Fibroblast of upper back skin (primary cell): ENCODE data around the gene SPAAR.
"Not testable (repeated sequence)": the region's sequence is repeated elsewhere in the genome, so short reads cannot be mapped to it uniquely, and the experiment has no call there.

ENCODE experiments used
- DNase-seq: peaks from one replicate; pipeline ENCODE4 v3.0.0-alpha.2; 2013

Gene SPAAR, protein sequence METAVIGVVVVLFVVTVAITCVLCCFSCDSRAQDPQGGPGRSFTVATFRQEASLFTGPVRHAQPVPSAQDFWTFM

DNA sequence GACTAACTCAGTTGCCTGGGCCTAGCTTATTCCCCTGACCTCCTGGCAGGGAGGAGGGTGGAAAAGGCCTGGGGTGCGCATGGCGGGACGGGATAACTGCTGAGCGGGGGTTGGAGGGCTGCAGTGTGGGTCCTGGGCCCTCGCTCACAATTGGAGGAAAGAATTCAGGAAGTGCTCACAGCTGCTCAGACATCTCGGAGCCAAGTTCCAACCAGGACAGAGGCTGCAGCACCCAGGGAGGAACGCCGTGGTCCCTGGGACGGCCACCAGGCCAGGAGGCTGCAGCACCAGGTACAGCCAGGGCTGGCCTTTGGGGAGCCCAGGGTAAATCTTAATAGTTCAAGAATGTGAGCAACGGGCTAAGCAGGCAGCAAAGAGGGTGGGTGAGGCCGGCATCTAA is at the start of gene SPAAR:
Gene SPAAR (plus strand): TSS at position 217 of the 400 bp plus-strand sequence. CDS start 974 bp downstream, outside the sequence.
- DNase-seq, result no peak

DNA sequence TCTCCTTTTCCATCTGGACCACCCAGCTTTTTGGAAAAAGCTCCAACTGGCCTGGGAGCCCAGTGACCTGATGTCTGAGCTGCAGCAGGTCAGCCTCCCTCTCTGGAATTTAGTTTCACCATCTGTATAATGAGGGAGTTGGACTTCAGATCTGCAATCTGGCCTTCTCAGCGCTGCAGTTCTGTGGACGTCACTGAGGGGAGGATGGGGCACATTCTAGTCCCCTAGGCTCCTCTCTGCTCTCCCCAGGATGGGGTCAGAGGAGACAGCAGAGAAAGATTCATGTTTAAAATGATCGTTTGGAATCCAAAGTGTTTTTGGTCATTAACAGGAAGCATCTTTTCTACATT is 49.3 kb upstream of the SPAAR start:
- DNase-seq, result no peak

DNA sequence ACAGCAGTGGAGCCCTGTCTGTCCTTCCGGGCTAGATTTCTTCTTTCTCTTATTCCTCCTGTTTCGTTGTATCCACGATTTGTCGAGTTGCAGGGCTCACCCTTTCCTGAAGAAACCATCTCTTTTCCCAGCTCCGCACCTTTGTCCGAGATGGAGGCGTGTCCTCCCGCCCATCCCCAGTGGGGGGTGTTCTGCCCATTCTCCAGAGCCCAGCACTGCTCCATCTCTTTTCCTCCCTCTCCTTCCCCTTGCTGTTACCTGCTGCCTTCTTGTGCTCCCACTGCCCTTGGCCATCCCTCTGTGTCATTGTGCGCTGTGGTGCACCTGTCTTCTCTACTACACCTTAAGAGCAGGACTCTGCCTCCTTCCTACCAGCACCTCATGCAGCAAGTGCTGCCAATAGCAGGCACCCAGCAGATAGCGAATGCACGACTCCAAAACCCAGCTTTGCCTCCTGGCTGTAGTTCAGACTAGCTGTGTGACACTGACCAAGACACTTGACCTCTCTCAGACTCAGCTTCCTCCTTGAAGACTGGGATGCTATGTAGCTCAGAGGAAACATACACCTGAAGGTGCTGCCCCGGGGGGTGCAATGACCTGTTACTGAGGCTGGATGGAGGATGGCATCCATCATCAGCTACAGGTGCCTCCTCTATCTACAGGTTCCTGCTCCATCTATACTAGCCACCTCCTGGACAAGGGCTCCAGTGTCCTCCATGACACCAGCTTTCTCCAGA is 48.0 kb upstream of the SPAAR start:
- no peak for DNase-seq

DNA sequence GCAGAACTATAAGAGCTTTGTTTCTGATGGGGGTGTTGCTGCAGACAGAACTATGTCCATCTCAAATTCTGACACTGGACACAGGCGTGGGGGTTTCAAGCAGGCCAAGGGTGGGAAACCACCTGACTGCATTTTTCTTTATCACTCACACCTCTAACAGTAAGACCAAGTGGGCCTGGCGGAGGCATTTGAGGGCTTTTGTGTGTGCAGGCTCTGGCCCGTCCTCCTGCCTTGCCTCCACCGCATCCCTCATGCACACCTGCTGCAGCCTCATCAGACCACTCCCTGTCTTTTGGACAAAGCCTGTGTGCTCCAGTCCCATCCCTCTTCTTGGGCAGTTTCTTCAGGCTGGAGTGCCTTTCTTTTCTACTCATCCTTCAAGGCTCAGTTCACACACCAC is 47.0 kb upstream of the SPAAR start:
- no peak for DNase-seq

DNA sequence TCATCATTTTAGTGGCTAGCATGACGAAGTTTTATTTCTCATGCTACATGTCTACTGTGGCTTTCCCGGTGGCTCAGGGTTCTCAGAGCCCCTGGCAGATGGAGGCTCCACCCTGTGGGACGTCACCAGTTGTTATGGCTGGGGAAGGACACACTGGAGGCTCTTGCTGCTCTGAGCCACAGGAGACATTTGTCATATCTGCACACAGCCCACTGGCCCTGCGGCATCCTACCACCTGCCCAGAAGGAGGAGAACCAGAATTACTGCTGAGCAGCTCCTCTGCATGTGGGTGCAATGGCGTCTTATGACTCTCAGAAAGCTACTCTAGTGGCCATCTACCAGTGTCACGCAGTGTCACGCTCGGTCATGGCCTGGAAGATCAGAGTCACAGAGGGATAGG is 45.7 kb upstream of the SPAAR start:
- DNase-seq, result no peak

DNA sequence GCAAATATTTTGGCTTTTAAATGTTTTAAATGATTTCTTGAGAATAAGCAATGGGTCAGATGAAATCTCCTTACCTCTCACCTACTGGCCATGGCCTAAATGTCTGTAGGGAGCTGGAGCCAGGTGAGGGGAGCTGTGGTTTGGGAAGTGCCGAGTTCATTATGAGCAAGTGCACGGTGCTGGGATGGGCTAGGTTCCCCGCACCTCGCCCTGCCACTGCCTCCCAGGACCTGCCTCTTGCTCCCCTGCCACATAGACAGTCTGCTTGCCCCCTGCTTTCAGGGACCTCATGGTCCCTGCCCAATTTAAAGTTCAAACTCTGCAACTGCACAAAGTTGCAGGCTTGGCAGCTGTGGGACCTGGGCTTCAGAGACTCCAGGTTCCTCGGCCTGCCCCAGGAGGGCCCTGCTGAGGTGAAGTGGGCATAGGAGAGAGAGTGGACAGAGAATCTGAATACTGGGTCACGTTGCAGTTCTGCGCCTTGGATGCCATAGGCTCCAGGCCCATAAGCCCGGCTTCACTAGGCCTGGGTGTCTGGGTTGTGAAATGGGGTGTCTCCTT is 44.5 kb upstream of the SPAAR start:
- no peak for DNase-seq

DNA sequence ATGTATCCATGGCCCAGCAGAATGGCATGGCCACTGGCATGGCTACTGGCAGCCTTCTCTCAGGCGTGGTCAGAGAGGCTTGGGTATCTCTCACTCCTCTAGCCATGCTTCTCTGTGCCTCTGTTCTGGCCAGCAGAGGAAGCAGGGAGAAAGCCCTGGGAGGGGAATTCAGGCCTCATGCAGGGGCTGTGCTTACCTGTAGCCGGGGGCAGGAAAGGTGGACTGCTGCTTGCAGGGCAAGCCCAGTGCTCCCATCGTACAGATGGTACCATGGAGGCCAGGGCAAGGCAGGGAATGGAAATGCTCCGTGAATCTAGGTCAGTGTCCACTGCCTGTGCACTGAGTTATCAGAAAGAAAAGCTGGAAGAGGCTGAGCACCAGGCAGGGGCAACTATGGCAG is 41.8 kb upstream of the SPAAR start:
- DNase-seq, result no peak

DNA sequence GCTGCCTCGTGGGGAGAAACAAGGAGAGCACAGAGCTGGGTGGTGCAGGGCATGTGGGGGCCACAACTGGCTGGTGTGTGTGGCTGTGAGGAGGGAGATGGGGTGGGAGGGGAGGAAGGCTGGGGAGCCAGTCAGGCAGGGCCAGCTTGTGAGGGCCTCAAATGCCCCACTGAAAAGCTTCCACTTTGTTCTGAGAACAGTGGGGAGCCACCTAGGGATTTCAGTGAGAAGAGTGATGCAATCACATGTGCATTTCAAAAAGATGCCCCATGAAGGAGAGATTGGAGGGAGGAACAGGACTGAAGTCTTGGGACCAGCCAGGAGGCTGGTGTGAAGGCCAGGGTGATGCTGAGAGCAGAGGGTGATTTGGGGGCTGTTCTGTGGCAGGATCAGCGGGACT is 40.4 kb upstream of the SPAAR start:
- no peak for DNase-seq

DNA sequence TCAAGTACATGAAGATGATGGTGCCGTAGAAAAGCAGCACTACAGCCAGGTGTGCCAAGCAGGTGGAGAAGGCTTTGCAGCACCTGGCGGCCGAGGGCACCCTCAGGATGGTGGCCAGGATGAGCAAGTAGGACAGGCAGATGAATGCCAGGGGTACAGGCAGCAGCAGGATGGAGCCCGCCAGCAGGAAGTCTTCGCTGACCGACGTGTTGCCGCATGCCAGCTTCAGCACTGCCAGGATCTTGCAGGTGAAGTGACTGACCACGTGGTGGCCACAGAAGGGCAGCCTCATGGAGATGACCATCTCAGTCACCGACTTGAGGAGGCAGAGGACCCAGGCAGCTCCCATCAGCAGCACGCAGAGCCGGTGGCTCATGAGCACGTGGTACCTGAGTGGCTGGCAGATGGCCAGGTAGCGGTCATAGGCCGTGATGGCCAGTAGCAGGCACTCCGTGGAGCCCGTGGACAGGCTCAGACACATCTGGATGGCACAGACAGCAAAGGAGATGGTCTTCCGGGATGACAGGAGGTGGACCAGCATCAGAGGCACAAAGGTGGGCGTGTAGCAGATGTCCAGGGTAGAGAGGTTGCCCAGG is 39.6 kb upstream of the SPAAR start:
- DNase-seq, result no peak

DNA sequence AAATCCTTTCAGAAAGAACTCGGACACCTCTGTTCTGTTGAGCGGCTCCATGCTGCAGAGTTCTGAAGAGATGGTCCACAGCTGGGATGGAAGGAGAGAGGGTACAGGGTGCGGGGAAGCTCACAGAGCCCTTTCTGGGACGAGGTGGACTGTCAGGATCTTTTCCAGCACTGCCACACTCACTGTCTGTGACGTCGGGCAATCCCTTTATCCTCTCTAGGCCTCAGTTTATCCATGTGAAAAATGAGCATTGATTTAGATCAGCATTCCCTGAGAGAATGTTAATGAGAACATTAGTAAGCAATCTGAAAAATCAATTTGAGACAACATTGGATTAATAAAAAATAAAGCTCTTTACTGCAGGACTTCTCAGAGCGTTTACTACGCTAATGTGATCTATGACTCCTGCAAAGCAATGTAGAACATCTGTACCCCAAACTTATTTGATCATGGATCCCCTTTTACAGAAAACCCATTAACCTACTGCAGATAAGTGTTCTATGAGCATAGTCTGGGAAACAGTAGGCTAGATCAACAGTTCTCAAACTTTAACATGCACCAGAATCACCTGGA is 38.9 kb upstream of the SPAAR start, which contains the start of gene OR13J1:
Gene OR13J1 (minus strand): TSS at position 51 of the 573 bp plus-strand sequence. CDS start 0 bp downstream, at position 51.
- DNase-seq, result no peak

DNA sequence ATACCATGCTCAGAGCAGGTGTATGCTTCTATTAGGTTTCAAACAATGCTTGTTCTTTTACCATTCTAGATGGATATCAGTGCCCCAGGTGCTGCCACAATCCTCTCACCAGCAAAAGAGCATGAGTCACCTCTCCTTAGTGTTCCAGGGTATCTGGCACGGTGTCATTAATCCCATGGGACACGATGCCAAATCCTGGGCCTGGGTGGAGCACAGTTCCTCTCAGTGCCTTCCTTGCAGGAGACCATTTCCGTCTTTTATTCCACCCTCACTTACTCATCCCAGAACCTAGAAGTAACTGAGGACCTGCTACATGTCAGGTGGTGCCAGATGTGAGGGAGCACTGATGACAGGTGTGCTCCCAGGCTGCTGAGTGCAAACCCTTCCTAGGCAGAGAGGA is 37.7 kb upstream of the SPAAR start:
- no peak for DNase-seq

DNA sequence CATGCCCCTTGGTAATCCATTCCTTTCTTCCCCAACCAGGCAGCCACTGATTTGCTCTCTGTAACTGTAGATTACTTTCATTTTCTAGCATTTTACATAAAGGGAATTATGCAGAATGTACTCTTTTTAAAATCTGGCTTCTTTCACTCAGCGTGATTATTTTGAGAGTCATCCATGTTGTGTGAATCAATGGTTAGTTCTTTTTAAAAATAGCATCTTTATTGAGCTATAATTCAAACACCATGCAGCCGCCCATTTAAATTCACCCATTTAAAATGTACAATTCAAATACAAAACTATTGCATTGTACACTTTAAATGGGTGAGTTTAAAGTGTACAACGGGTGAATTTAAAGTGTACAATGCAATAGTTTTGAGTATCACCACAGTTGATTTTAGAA is 36.8 kb upstream of the SPAAR start:
- no peak for DNase-seq

DNA sequence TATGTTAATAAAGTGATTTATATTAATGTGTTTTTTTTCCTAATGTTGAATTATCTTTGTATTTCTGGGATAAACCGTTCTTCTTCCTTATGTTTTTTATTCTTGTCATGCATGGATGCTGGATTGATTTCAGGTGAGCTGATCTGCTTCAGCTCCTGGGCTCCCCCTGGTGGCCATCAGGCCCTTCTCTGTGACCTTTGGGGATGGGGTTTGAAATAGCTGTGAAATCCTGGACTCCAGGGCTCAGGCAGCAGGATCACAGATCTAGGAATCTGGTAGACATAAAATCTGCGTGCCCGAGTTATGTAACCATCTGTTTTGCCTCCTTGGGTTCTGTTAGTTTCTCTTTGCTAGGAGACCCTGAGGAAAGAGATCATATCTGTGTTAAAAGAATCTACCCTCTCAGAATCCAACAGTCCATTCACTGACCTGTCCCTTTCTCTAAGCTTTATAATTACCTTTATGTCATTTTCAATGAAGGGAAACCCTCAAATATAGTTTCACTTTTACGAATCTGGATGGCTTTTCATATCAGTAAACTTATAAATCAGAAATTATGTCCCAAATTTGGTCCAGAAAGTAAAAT is 26.9 kb upstream of the SPAAR start:
- peak; percentile 78 for DNase-seq

DNA sequence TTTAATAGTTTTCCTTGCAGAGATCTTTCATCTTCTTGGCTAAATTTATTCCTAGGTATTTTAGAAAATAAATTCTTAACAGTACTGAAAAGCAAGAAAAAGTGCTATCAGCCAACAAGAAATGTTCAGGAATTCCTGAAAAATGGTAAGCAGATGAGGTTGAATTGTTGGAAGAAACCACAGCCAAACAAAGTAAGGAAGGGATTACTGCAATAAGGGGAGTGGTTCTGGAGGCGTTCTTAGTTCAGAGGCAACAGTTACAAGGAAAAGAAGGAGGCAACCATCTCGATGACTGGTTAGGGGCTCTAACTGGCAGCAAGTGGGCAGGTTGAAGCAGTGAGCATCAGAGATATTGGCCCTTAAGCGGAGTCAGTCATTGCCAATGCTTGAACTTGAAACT is 26.3 kb upstream of the SPAAR start:
- peak; percentile 37 for DNase-seq

DNA sequence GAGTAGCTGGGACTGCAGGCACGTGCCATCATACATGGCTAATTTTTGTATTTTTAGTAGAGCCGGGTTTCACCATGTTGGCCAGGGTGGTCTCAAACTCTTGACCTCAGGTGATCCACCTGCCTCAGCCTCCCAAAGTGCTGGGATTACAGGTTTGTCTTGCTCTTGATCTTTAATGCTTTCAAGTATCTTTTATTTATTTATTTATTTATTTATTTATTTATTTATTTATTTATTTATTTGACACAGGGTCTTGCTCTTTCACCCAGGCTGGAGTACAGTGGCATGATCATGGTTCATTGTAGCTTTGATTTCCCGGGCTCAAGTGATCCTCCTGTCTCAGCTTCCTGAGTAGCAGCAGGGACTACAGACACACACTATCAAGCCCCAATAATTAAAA is 24.4 kb upstream of the SPAAR start:
- not testable (repeated sequence) for DNase-seq

DNA sequence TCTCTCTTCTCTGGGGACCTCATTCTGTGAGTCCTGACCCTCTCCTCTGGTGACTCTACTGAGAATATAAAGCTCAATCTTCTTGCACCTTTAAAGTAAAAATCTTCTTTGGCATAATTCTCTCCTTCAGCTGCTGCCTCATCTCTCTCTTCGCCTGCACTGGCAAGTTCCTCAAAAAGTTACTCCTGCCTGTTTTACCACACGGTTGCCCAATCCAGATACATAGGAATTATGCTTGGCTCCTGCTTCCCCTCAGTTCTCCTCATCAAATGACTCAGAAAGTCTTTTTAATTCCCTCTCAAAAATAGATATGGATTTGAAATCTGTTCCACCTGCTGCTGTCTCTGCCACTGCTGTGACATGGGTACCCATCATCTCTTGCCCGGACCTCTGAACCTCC is 17.6 kb upstream of the SPAAR start:
- DNase-seq, result no peak

DNA sequence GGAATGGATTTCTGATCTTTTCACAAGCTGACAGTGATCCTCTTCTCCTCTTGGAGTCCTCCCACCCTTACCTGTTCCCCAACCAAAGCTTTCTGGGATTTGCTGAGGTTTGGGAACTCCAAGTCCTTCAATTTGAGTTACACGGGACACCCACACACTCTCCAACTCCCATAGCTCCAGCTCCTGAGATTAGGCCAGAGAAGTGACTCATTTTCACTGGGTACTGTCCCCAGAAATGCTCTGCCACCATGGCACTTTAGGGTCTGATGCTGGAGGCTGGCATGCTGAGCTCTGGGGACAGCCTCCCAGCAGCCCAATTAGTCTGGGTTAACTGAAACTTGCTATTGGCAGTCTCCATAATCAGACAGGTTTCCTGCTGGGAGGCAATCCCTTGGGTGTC is 17.2 kb upstream of the SPAAR start:
- no peak for DNase-seq

DNA sequence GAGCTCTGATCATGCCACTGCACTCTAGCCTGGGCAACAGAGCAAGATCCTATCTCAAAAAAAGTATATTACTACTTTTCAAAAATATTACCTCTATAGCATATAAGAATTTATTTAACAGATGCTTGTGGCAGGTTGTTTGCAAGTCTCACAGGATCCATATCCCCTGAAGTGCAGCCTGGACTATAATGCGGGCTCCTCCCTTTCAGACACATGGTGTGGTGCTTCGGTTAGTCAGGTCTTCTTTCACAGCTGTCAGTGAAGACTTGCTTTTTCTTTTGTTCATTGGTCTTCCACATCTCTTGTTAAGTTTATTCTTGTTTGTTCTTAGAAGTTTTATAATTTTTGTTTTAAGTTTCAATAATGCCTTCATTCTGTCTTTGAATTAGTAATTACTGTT is 12.7 kb upstream of the SPAAR start:
- DNase-seq, result no peak

DNA sequence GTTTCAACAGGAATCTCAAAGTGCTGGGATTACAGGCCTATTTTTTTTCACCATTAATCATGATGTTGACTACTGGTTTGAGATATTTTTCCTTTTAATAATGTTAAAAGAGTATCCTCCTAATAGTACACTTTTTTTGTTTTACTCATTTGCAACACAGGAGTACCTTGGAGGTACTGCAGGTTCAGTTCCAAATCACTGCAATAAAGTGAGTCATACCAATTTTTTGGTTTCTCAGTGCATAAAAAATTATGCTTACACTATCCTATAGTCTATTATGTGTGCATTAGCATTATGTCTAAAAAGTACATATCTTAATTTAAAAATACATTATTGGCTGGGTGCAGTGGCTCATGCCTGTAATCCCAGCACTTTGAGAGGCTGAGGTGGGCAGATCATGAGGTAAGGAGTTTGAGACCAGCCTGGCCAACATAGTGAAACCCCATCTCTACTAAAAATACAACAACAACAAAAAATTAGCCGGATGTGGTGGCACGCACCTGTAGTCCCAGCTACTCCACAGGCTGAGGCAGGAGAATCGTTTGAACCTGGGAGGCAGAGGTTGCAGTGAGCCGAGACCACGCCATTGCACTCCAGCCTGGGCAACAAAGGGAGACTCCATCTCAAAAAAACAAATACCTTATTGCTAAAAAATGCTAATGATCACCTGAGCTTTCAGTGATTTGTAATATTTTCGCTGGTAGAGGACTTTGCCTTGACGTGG is 11.8 kb upstream of the SPAAR start:
- not testable (repeated sequence) for DNase-seq

DNA sequence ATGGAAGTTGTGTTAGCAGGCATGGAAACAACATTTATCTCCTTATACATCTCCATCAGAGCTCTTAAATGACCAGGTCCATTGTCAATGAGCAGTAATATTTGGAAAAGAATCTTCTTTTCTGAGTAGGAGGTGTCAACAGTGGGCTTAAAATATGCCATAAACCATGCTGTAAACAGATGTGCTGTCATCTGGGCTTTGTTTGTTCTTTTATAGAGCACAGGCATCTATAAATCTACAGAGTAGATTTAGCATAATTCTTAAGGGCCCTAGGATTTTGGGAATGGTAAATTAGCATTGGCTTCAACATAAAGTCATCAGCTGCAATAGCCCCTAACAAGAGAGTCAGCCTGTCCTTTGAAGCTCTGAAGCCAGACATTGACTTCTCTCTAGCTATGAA is 11.0 kb upstream of the SPAAR start:
- DNase-seq, result no peak

DNA sequence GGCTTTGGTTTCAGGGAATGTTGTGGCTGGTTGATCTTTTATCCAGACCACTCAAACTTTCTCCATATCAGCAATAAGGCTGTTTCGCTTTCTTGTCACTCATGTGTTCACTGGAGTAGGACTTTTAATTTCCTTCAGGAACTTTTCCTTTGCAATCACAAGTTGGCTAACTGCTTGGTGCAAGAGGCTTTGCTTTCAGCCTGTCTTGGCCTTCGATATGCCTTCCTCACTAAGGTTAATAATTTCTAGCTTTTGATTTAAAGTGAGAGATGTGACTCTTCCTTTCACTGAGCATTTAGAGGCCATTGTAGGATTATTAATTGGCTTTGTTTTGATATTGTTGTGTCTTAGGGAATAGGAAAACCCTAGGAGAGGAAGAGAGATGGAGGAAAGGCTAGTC is 10.3 kb upstream of the SPAAR start:
- DNase-seq, result no peak

DNA sequence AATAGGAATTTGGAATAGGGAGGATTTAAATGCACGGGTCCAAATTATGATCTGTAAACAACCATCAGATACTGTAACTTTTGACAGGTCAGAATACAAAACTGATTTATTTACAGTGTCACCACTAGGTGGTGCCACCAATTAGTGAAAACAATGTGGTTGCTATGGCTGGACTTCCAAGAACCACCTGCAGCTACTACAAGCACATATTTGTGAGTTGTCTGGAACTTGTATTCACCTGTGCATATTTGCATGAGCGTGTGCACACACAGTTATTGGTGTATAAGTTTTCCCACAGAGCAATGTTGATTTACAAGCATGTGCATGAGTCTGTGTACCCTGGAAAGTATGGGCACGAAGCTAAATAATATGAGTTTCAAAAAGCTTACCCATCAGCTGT is 6.2 kb upstream of the SPAAR start:
- peak; percentile 64 for DNase-seq

DNA sequence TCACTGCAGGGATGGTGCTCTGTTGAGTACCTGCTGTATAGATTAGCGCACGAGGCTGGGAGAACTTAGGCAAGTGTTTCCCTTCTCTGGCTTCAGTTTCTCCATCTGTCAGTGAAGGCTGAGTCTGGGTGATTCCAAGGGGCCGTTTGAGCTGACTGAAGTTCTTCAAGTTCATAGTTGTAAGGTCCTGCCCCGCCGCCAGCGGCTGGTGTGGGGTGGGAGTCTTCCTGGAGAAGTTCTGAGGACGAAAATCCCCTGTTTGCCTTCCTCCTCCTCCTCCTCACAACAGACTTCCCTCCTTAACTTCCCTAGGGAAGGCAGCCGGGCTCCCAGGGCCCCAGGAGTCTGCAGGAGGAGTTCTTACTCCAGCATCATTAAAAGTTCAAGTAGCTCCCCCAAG is 5.0 kb upstream of the SPAAR start:
- DNase-seq, result no peak
